Lower lobe of right lung (tissue), 2 donors: ENCODE data around the gene DNM1. TPM values are rescaled to one million over a fixed set of nuclear protein-coding genes. Genes with fewer than 3 reads are reported as not detected.

Source experiments
- ATAC-seq, 2 donors: fragments of 200-7000 bp; cut with Tn5 transposase; one replicate each; pipeline ENCODE4 v1.9.1; 2020 to 2022; ENCODE audit warnings: mild to moderate bottlenecking in 2 of 2, moderate library complexity in 2 of 2
- DNase-seq: peaks from one replicate; pipeline ENCODE4 v3.0.0-alpha.2; 2020
- H3K27ac ChIP-seq: fragments of 200-600 bp; one replicate; pipeline ENCODE4 v1.8.0; 2022
- H3K27me3 ChIP-seq: fragments of 200-600 bp; one replicate; pipeline ENCODE4 v1.8.0; 2022; ENCODE audit warnings: low read depth
- H3K36me3 ChIP-seq: fragments of 200-600 bp; one replicate; pipeline ENCODE4 v1.8.0; 2022; ENCODE audit warnings: mild to moderate bottlenecking
- H3K4me1 ChIP-seq: fragments of 200-600 bp; one replicate; pipeline ENCODE4 v1.8.0; 2022
- H3K4me3 ChIP-seq: fragments of 200-600 bp; one replicate; pipeline ENCODE4 v1.8.0; 2022; ENCODE audit warnings: mild to moderate bottlenecking
- H3K9me3 ChIP-seq: fragments of 200-600 bp; one replicate; pipeline ENCODE4 v1.8.0; 2022
- CTCF ChIP-seq: fragments of 200-600 bp; IDR thresholded peaks from one replicate; pipeline ENCODE4 v1.8.0; 2022; ENCODE audit warnings: antibody characterized with exemption, mild to moderate bottlenecking
- intact Hi-C: fragments of 100-400 bp; cut with DNase I; formaldehyde crosslinking; loops from one replicate; pipeline ENCODE4 v1.11.0; 2022
- total RNA-seq: library from RNA; stranded (reverse); fragmentation: NEBNext Ultra II Directional; extraction: Animal tissue kit (Norgen Biotek cat#: 25700); gene quantifications from one replicate; pipeline ENCODE4 v1.2.1, GENCODE V29; 2021
- donor health status: DM: no; HTN: yes; CAD: no; lungs with severe emphysema.

The DNM1 gene
- total RNA-seq, 1 donor from 2014 or later: 8.8 TPM

GRCh38 chr9:128164307-128164885 is 38.8 kb upstream of the DNM1 start:
- H3K27me3 ChIP-seq: no peaks in the 10 kb centered on the region
- ATAC-seq: no peak
- intact Hi-C loops: no loop called here
- no peak overlapping the region for H3K27ac ChIP-seq
- H3K4me1 ChIP-seq: peaks cover 15% of the 10 kb centered on the region
- no peak overlapping the region for H3K4me3 ChIP-seq
- no peak for DNase-seq
- TF ChIP-seq CTCF: no peak
- no peaks in the 10 kb centered on the region for H3K9me3 ChIP-seq
- peaks cover 65% of the 10 kb centered on the region for H3K36me3 ChIP-seq

GRCh38 chr9:128166169-128166568 is 37.0 kb upstream of the DNM1 start:
- Histone ChIP-seq H3K4me3 (no peak overlapping the region), H3K9me3 (no peaks in the 10 kb centered on the region), H3K36me3 (peaks cover 83% of the 10 kb centered on the region), H3K27ac (no peak overlapping the region), H3K4me1 (peaks cover 3% of the 10 kb centered on the region), H3K27me3 (no peaks in the 10 kb centered on the region)
- intact Hi-C loops: no loop called here
- ATAC-seq (no peak), DNase-seq (no peak)
- no peak for TF ChIP-seq CTCF

GRCh38 chr9:128167209-128167608 is 36.0 kb upstream of the DNM1 start:
- Histone ChIP-seq H3K4me3 (no peak overlapping the region), H3K9me3 (no peaks in the 10 kb centered on the region), H3K36me3 (peaks cover 85% of the 10 kb centered on the region), H3K27ac (no peak overlapping the region), H3K27me3 (no peaks in the 10 kb centered on the region), H3K4me1 (no peaks in the 10 kb centered on the region)
- no peak for TF ChIP-seq CTCF
- DNase-seq (no peak), ATAC-seq (no peak)
- intact Hi-C loops: no loop called here

- Histone ChIP-seq H3K36me3 (peaks cover 78% of the 10 kb centered on the region), H3K9me3 (no peaks in the 10 kb centered on the region), H3K4me1 (no peaks in the 10 kb centered on the region), H3K27ac (no peak overlapping the region), H3K4me3 (no peak overlapping the region), H3K27me3 (no peaks in the 10 kb centered on the region)
- ATAC-seq: no peak
- no peak for DNase-seq
- no peak for TF ChIP-seq CTCF
- intact Hi-C loops: no loop called here
These were observed 34.4 kb upstream of the DNM1 start for GRCh38 chr9:128168731-128169308.

GRCh38 chr9:128169492-128169891 is 33.7 kb upstream of the DNM1 start:
- no peaks in the 10 kb centered on the region for H3K4me1 ChIP-seq
- DNase-seq: no peak
- no peaks in the 10 kb centered on the region for H3K9me3 ChIP-seq
- peaks cover 78% of the 10 kb centered on the region for H3K36me3 ChIP-seq
- TF ChIP-seq CTCF: no peak
- intact Hi-C loops: no loop called here
- H3K4me3 ChIP-seq: no peak overlapping the region
- H3K27me3 ChIP-seq: no peaks in the 10 kb centered on the region
- ATAC-seq: no peak
- no peak overlapping the region for H3K27ac ChIP-seq
